Measurements from ENCODE around the gene YY1AP1. TPM values are rescaled to one million over a fixed set of nuclear protein-coding genes. Genes with fewer than 3 reads are reported as not detected.
"Not testable (repeated sequence)": the region's sequence is repeated elsewhere in the genome, so short reads cannot be mapped to it uniquely, and the experiment has no call there.

Gene YY1AP1
- total RNA-seq, 4 donors from 2014 or later, result 54.8 to 121 (median 113) TPM

DNA sequence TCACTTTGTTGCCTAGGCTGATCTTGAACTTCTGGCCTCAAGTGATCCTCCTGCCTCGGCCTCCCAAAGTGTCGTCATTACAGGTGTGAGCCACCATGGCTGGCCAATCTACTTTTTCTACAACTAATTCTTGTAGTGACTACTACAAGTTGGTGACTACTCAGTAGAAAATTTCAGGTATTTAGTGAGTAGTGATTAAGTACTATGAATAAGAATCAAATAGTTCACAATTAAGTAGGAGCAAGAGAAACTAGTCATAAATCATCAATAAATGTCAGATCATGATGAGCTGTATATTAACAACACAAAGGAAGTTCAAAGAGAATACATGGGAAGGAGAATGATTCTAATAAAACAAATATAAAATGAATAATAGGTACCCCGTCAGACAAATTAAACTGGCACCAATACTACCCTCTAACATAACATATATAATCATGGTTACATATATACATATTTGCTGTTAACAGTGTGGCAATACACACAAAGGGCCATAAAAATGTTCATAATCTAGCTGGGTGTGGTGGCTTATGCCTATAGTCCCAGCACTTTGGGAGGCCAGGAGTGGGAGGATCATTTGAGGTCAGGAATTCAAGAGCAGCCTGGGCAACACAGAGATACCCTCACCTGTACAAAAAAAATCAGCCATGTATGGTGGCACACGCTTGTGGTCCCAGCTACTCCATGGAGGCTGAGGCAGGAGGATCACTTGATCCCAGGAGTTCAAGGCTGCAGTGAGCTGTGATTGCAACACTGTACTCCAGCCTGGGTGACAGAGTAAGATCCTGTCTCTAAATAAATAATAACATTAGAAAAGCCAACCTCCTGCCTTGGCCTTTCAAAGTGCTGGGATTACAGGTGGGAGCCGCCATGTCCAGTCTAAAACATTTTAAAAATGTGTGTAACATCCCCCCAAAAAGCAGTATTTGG, 19.1 kb downstream of the YY1AP1 start:
- DNase-seq (ENCODE audit: low spot score in 2 of 2), result no peak
- WGBS, 2 donors, result 93 to 95% methylated on average over 5 of the region's 5 CpGs
- intact Hi-C loops (cut with DNase I; ENCODE audit: low total_unique reads), result no loop called here
- TF ChIP-seq POLR2A (IDR thresholded peaks at IDR 0.05), result no peak
- TF ChIP-seq CTCF (IDR thresholded peaks at IDR 0.05), result no peak
- H3K4me3 ChIP-seq (ENCODE audit: low read depth, poor library complexity, severe bottlenecking), result no peak overlapping the region

DNA sequence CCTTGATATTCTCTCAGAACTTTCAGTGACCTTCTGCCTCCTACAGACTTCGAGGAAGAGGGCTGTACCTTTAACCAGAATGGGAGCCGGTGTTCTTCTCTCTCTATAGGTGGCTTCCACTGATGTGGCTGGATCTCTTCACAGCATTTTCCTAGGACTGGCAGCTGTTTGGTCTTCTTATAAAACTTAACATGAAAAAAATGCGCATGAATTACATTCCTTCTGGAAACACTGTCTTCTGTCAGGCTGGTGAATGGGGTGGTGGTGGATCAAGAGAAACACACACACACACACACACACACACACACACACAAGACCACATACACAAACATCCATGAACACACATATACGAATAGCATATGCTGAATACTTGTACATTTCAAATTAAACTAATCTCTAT, 27.3 kb downstream of the YY1AP1 start:
- intact Hi-C loops (cut with DNase I; ENCODE audit: low total_unique reads); DNase-seq (ENCODE audit: low spot score in 2 of 2); H3K4me3 ChIP-seq (ENCODE audit: low read depth, poor library complexity, severe bottlenecking): not testable (repeated sequence)
- 96 to 98% methylated on average over 4 of the region's 4 CpGs for WGBS, 2 donors

DNA sequence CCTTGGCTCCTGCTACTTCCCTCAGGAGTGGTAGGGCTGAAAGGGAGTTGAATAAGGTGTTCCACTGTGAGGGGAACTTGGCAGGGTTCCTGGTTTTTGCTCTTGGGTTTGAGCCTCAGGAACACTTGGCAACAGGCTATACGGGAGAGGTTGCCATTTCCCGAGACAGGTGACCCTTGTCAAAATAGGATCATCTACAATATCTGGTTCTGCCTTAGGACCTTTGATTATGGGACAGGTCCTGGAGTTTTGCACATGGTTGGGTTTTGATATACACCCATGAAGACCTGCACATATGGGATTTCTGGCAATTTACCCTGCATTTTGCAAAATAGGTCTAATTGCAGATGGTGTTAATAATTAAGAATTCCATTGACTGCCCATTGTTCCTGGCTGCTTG, 31.1 kb downstream of the YY1AP1 start:
- intact Hi-C loops (cut with DNase I; ENCODE audit: low total_unique reads), result no loop called here
- no peak overlapping the region for H3K4me3 ChIP-seq (ENCODE audit: low read depth, poor library complexity, severe bottlenecking)
- no peak for TF ChIP-seq POLR2A (IDR thresholded peaks at IDR 0.05)
- no peak for TF ChIP-seq CTCF (IDR thresholded peaks at IDR 0.05)
- no peak for DNase-seq (ENCODE audit: low spot score in 2 of 2)
- 61 to 66% methylated on average over 2 of the region's 2 CpGs for WGBS, 2 donors

- 74 to 89% methylated on average over 3 of the region's 3 CpGs for WGBS, 2 donors
- TF ChIP-seq CTCF (IDR thresholded peaks at IDR 0.05) (no peak), POLR2A (IDR thresholded peaks at IDR 0.05) (no peak)
- intact Hi-C loops (cut with DNase I; ENCODE audit: low total_unique reads), result no loop called here
Measured at GRCh38 chr1:155652951-155653350, 35.6 kb downstream of the YY1AP1 start.

GRCh38 chr1:155651861-155652661, 36.5 kb downstream of the YY1AP1 start:
- no peak overlapping the region for H3K4me3 ChIP-seq (ENCODE audit: low read depth, poor library complexity, severe bottlenecking)
- 57 to 58% methylated on average over 3 of the region's 3 CpGs for WGBS, 2 donors
- TF ChIP-seq POLR2A (IDR thresholded peaks at IDR 0.05), result no peak
- TF ChIP-seq CTCF (IDR thresholded peaks at IDR 0.05), result no peak
- DNase-seq (ENCODE audit: low spot score in 2 of 2), result no peak
- intact Hi-C loops (cut with DNase I; ENCODE audit: low total_unique reads), result no loop called here

More at GRCh38 chr1:155652951-155653350, 35.6 kb downstream of the YY1AP1 start:
- no peak overlapping the region for H3K4me3 ChIP-seq (ENCODE audit: low read depth, poor library complexity, severe bottlenecking)
- no peak for DNase-seq (ENCODE audit: low spot score in 2 of 2)

GRCh38 chr1:155650231-155650757, 38.3 kb downstream of the YY1AP1 start:
- TF ChIP-seq CTCF (IDR thresholded peaks at IDR 0.05) (no peak), POLR2A (IDR thresholded peaks at IDR 0.05) (no peak)
- no peak for DNase-seq (ENCODE audit: low spot score in 2 of 2)
- intact Hi-C loops (cut with DNase I; ENCODE audit: low total_unique reads), result no loop called here
- H3K4me3 ChIP-seq (ENCODE audit: low read depth, poor library complexity, severe bottlenecking), result no peak overlapping the region
- 84 to 92% methylated on average over 7 of the region's 7 CpGs for WGBS, 2 donors
